ENCODE measurements around the gene GRN. TPM values are rescaled to one million over a fixed set of nuclear protein-coding genes. Genes with fewer than 3 reads are reported as not detected.
A peak's percentile ranks its signal among the peaks of the same experiment; 100 is the strongest.

The GRN gene
- total and polyA plus RNA-seq, 2 of the 13 experiments (the other 11 are each of a cell fraction or from before 2014, with no cell fraction given) = 86.6 to 143 TPM

- TF ChIP-seq KLF11 (CRISPR knock-in tag; IDR thresholded peaks at IDR 0.05) (peak; percentile 91), ZNF768 (CRISPR knock-in tag; IDR thresholded peaks at IDR 0.05) (peak; percentile 72), ZNF331 (CRISPR knock-in tag; IDR thresholded peaks at IDR 0.05) (peak; percentile 84; the same call in 1 of the 2 replicates), ZNF337 (CRISPR knock-in tag; IDR thresholded peaks at IDR 0.05; ENCODE audit: borderline replicate concordance, low read depth) (no peak), ZFP1 (CRISPR knock-in tag; IDR thresholded peaks at IDR 0.05) (0 out of 2 replicates have a peak, but pooled peaks have one; percentile 75), POGK (CRISPR knock-in tag; conservative IDR thresholded peaks at IDR 0.05) (0 out of 2 replicates have a peak, but pooled peaks have one; percentile 24), THAP7 (CRISPR knock-in tag; IDR thresholded peaks at IDR 0.05) (peak; percentile 71; the same call in 1 of the 2 replicates), AFF4 (CRISPR knock-in tag; IDR thresholded peaks at IDR 0.05) (no peak), ZMYM3 (CRISPR knock-in tag; IDR thresholded peaks at IDR 0.05) (no peak; the same call in 1 of the 2 replicates), SALL1 (CRISPR knock-in tag; IDR thresholded peaks at IDR 0.05) (peak; percentile 57), HNRNPLL (IDR thresholded peaks at IDR 0.05; ENCODE audit: low read depth, low read length, poor library complexity, severe bottlenecking) (peak; percentile 74), ARID4A (CRISPR knock-in tag; IDR thresholded peaks at IDR 0.05; ENCODE audit: borderline replicate concordance) (peak; percentile 92; the same call in 1 of the 2 replicates), ZNF674 (CRISPR knock-in tag; IDR thresholded peaks at IDR 0.05; ENCODE audit: low read depth) (no peak), ZFY (CRISPR knock-in tag; IDR thresholded peaks at IDR 0.05) (peak; percentile 68), ZNF567 (CRISPR knock-in tag; IDR thresholded peaks at IDR 0.05; ENCODE audit: borderline replicate concordance) (no peak; the same call in 1 of the 2 replicates), ZNF574 (CRISPR knock-in tag; IDR thresholded peaks at IDR 0.05) (peak; percentile 77)
These were observed at the start of gene GRN (continued) for GRCh38 chr17:44344939-44345453.
